ENCODE data around the gene FAM234B. TPM values are rescaled to one million over a fixed set of nuclear protein-coding genes. Genes with fewer than 3 reads are reported as not detected.

Gene FAM234B
- total RNA-seq, 2 donors from 2014 or later: 20.8 to 32.0 TPM

GRCh38 chr12:12998248-12998647 lies 45.9 kb upstream of the FAM234B start:
- Histone ChIP-seq H3K36me3 (ENCODE audit: control insufficient read depth, insufficient read depth, low read length) (no peaks in the 10 kb centered on the region), H3K27ac (ENCODE audit: low read depth, low read length) (no peak overlapping the region), H3K4me3 (ENCODE audit: low read length) (no peak overlapping the region), H3K27me3 (ENCODE audit: control insufficient read depth, insufficient read depth, low read length, poor library complexity, severe bottlenecking) (peaks cover 18% of the 10 kb centered on the region), H3K9me3 (ENCODE audit: control insufficient read depth, low read length) (no peaks in the 10 kb centered on the region), H3K4me1 (ENCODE audit: control insufficient read depth, insufficient read depth, low read length) (peaks cover 4% of the 10 kb centered on the region), H3K9ac (ENCODE audit: extremely low read depth, low read length, poor library complexity, severe bottlenecking) (no peak overlapping the region)
- Mint-ChIP-seq H3K9me3 (no peaks in the 10 kb centered on the region), H3K27ac (no peak overlapping the region), H3K4me1 (peaks cover 24% of the 10 kb centered on the region), H3K4me3 (no peak overlapping the region), H3K36me3 (ENCODE audit: low read depth) (no peaks in the 10 kb centered on the region), H3K27me3 (ENCODE audit: insufficient read depth) (peaks cover 33% of the 10 kb centered on the region)
- no peak for DNase-seq
- WGBS, 2 experiments (ENCODE audit: insufficient coverage in 1 of 2, insufficient read length in 1 of 2): 87 to 96% methylated on average over 4 of the region's 4 CpGs
- TF ChIP-seq, protein P1, sequence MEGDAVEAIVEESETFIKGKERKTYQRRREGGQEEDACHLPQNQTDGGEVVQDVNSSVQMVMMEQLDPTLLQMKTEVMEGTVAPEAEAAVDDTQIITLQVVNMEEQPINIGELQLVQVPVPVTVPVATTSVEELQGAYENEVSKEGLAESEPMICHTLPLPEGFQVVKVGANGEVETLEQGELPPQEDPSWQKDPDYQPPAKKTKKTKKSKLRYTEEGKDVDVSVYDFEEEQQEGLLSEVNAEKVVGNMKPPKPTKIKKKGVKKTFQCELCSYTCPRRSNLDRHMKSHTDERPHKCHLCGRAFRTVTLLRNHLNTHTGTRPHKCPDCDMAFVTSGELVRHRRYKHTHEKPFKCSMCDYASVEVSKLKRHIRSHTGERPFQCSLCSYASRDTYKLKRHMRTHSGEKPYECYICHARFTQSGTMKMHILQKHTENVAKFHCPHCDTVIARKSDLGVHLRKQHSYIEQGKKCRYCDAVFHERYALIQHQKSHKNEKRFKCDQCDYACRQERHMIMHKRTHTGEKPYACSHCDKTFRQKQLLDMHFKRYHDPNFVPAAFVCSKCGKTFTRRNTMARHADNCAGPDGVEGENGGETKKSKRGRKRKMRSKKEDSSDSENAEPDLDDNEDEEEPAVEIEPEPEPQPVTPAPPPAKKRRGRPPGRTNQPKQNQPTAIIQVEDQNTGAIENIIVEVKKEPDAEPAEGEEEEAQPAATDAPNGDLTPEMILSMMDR (conservative IDR thresholded peaks at IDR 0.05): no peak

GRCh38 chr12:12999271-12999958 lies 44.8 kb upstream of the FAM234B start:
- TF ChIP-seq, protein P1 (conservative IDR thresholded peaks at IDR 0.05): peak; percentile 34
- Histone ChIP-seq H3K36me3 (ENCODE audit: control insufficient read depth, insufficient read depth, low read length) (no peaks in the 10 kb centered on the region), H3K4me3 (ENCODE audit: low read length) (peak overlapping the region; percentile 81), H3K27me3 (ENCODE audit: control insufficient read depth, insufficient read depth, low read length, poor library complexity, severe bottlenecking) (peaks cover 28% of the 10 kb centered on the region), H3K4me1 (ENCODE audit: control insufficient read depth, insufficient read depth, low read length) (peaks cover 4% of the 10 kb centered on the region), H3K9ac (ENCODE audit: extremely low read depth, low read length, poor library complexity, severe bottlenecking) (peak overlapping the region; percentile 8), H3K9me3 (ENCODE audit: control insufficient read depth, low read length) (no peaks in the 10 kb centered on the region), H3K27ac (ENCODE audit: low read depth, low read length) (no peak overlapping the region)
- H3K27ac Mint-ChIP-seq: peak overlapping the region; percentile 74
- no peak for DNase-seq
- H3K27me3 Mint-ChIP-seq (ENCODE audit: insufficient read depth): peaks cover 44% of the 10 kb centered on the region
- H3K36me3 Mint-ChIP-seq (ENCODE audit: low read depth): no peaks in the 10 kb centered on the region
- 47 to 50% methylated on average over 21 to 22 of the region's 22 CpGs for WGBS, 2 experiments (ENCODE audit: insufficient coverage in 1 of 2, insufficient read length in 1 of 2)
- peak overlapping the region; percentile 82 for H3K4me3 Mint-ChIP-seq
- H3K4me1 Mint-ChIP-seq: peaks cover 24% of the 10 kb centered on the region
- H3K9me3 Mint-ChIP-seq: no peaks in the 10 kb centered on the region

- H3K27ac Mint-ChIP-seq: peak within 1 kb of the TSS; percentile 74
- TF ChIP-seq, protein P1 (conservative IDR thresholded peaks at IDR 0.05): no peak
- Histone ChIP-seq H3K4me3 (ENCODE audit: low read length) (peak within 1 kb of the TSS; percentile 84), H3K9me3 (ENCODE audit: control insufficient read depth, low read length) (no peaks in the 10 kb centered on the region), H3K27ac (ENCODE audit: low read depth, low read length) (peak within 1 kb of the TSS; percentile 39), H3K9ac (ENCODE audit: extremely low read depth, low read length, poor library complexity, severe bottlenecking) (peak within 1 kb of the TSS; percentile 13), H3K4me1 (ENCODE audit: control insufficient read depth, insufficient read depth, low read length) (peaks cover 4% of the 10 kb centered on the region), H3K36me3 (ENCODE audit: control insufficient read depth, insufficient read depth, low read length) (no peaks in the 10 kb centered on the region), H3K27me3 (ENCODE audit: control insufficient read depth, insufficient read depth, low read length, poor library complexity, severe bottlenecking) (peaks cover 28% of the 10 kb centered on the region)
- peaks cover 50% of the 10 kb centered on the region for H3K27me3 Mint-ChIP-seq (ENCODE audit: insufficient read depth)
- peak; percentile 100 for DNase-seq
- no peaks in the 10 kb centered on the region for H3K36me3 Mint-ChIP-seq (ENCODE audit: low read depth)
- H3K9me3 Mint-ChIP-seq: no peaks in the 10 kb centered on the region
- 0% methylated on average over 9 to 68 of the region's 69 CpGs for WGBS, 2 experiments (ENCODE audit: insufficient coverage in 1 of 2, insufficient read length in 1 of 2)
- H3K4me1 Mint-ChIP-seq: peaks cover 24% of the 10 kb centered on the region
- H3K4me3 Mint-ChIP-seq: peak within 1 kb of the TSS; percentile 82
These were observed 44.1 kb upstream of the FAM234B start, which contains the start of gene HEBP1 for GRCh38 chr12:12999959-13000615. Gene HEBP1 (minus strand): TSS chr12:13000265. CDS start chr12:13000114, 151 bp downstream.

Data from endodermal cell (in vitro differentiated cells).